HepG2 (cell line): Measurements from ENCODE around the gene NEK8. TPM values are rescaled to one million over a fixed set of nuclear protein-coding genes. Genes with fewer than 3 reads are reported as not detected.
A peak's percentile ranks its signal among the peaks of the same experiment; 100 is the strongest.
"Not testable (repeated sequence)": the region's sequence is repeated elsewhere in the genome, so short reads cannot be mapped to it uniquely, and the experiment has no call there.

Experiments
- ATAC-seq: fragments of 200-7000 bp; cut with Tn5 transposase; 3 replicates; pipeline ENCODE4 v1.9.1; 2020; ENCODE audit warnings: mild to moderate bottlenecking, moderate library complexity
- BruUV-seq: library from RNA; stranded (reverse); fragments of 400-500 nt; replicated peaks from 2 replicates; lab custom pipeline; 2021; lab: Mats Ljungman, UMichigan
- CTCF ChIA-PET: fragments of 300-600 bp; formaldehyde crosslinking; extraction: SDS; loops from one replicate; lab custom pipeline; 2021; ENCODE audit warnings: low total read pairs, inconsistent platforms, low intra/inter-chr PET ratio; lab: Yijun Ruan, JAX
- POLR2A ChIA-PET: fragments of 350-600 bp; sonication (Branson Sonifier 250); formaldehyde crosslinking; loops from one replicate; lab custom pipeline; 2020; ENCODE audit warnings: antibody characterized with exemption, inconsistent platforms; lab: Yijun Ruan, JAX
- DNase-seq: peaks from one replicate; pipeline ENCODE4 v3.0.0-alpha.2; 2015; ENCODE audit warnings: low spot score
- FAIRE-seq: peaks from 3 replicates; lab custom pipeline; 2011; peaks lifted over from hg19 to GRCh38; lab: Jason Lieb, UNC
- H2AFZ ChIP-seq: one replicate; pipeline ENCODE4 v1.6.1; 2011; ENCODE audit warnings: low read length, inconsistent platforms
- H3K27ac ChIP-seq: fragments of 300-600 bp; 3 replicates; pipeline ENCODE4 v1.8.0; 2011; ENCODE audit warnings: mixed run types, mild to moderate bottlenecking, mixed read lengths, low read length, inconsistent platforms; ENCODE audit not compliant: insufficient read depth; ENCODE audit errors: extremely low read length
- H3K27me3 ChIP-seq, 2 experiments: fragments of 200-600 bp in 1 of 2; 2 replicates in 1 of 2; 3 replicates in 1 of 2; pipeline versions ENCODE4 v1.6.0 to v1.8.0; 2011; ENCODE audit warnings: low read length in 2 of 2, mild to moderate bottlenecking in 2 of 2, moderate library complexity in 2 of 2, inconsistent platforms in 1 of 2; ENCODE audit not compliant: insufficient read depth in 2 of 2, control insufficient read depth in 1 of 2
- H3K36me3 ChIP-seq, 2 experiments: fragments of 200-600 bp in 1 of 2; replicated peaks in 1 of 2; 2 replicates in 1 of 2; 3 replicates in 1 of 2; pipeline versions ENCODE4 v1.5.1 to v1.8.0; 2011; ENCODE audit warnings: low read length in 2 of 2, inconsistent platforms in 1 of 2; ENCODE audit not compliant: insufficient read depth in 2 of 2, control insufficient read depth in 1 of 2
- H3K4me1 ChIP-seq: 2 replicates; pipeline ENCODE4 v1.5.1; 2012; ENCODE audit warnings: low read length, inconsistent platforms; ENCODE audit not compliant: insufficient read depth
- H3K4me2 ChIP-seq: 2 replicates; pipeline ENCODE4 v1.6.0; 2011; ENCODE audit warnings: low read depth, low read length, inconsistent platforms
- H3K4me3 ChIP-seq, 3 experiments: fragments of 200-600 bp in 1 of 3; sonication (generic), shearing (Covaris generic) in 1 of 3; replicated peaks in 1 of 3; 2 replicates each; pipeline ENCODE4 v1.5.1; 2011 to 2016; ENCODE audit warnings: low read length in 3 of 3, inconsistent platforms in 2 of 3, low read depth in 2 of 3, mild to moderate bottlenecking in 2 of 3, control low read depth in 1 of 3, mixed read lengths in 1 of 3; ENCODE audit not compliant: insufficient read depth in 1 of 3
- H3K79me2 ChIP-seq: one replicate; pipeline ENCODE4 v1.6.1; 2011; ENCODE audit warnings: low read length, inconsistent platforms; ENCODE audit not compliant: insufficient read depth
- H3K9ac ChIP-seq: 2 replicates; pipeline ENCODE4 v1.6.0; 2011; ENCODE audit warnings: mild to moderate bottlenecking, low read depth, low read length, inconsistent platforms; ENCODE audit not compliant: insufficient read depth
- H3K9me3 ChIP-seq: 2 replicates; pipeline ENCODE4 v1.5.1; 2012; ENCODE audit warnings: mild to moderate bottlenecking, low read length
- H4K20me1 ChIP-seq: 2 replicates; pipeline ENCODE4 v1.6.0; 2011; ENCODE audit warnings: inconsistent platforms, mild to moderate bottlenecking, low read length, moderate library complexity; ENCODE audit not compliant: insufficient read depth
- GATAD1 ChIP-seq: IDR thresholded peaks from 2 replicates; pipeline ENCODE4 v1.6.1; 2016; ENCODE audit warnings: missing genetic modification reagents, missing compliant biosample characterization
- KMT2A ChIP-seq: sonication (generic); formaldehyde crosslinking; IDR thresholded peaks from 2 replicates; pipeline ENCODE4 v1.4.0; 2020; ENCODE audit warnings: missing genetic modification reagents
- MYNN ChIP-seq: sonication (generic); formaldehyde crosslinking; IDR thresholded peaks from 2 replicates; pipeline ENCODE4 v1.4.0; 2020; ENCODE audit warnings: mild to moderate bottlenecking, low read depth, missing genetic modification reagents
- NRL ChIP-seq: sonication (generic); formaldehyde crosslinking; IDR thresholded peaks from 2 replicates; pipeline ENCODE4 v1.5.0; 2020; ENCODE audit warnings: missing genetic modification reagents, mild to moderate bottlenecking, moderate library complexity, borderline replicate concordance
- RBFOX2 ChIP-seq: fragments of 200-400 bp; formaldehyde crosslinking; IDR thresholded peaks from 2 replicates; pipeline ENCODE4 v1.6.1; 2017; ENCODE audit warnings: low read depth, mild to moderate bottlenecking, low read length
- ZBTB7B ChIP-seq: sonication (generic); formaldehyde crosslinking; IDR thresholded peaks from 2 replicates; pipeline ENCODE4 v1.4.0; 2020; ENCODE audit warnings: missing genetic modification reagents
- WGBS: methylation state at CpG from one replicate; pipeline ENCODE4 v1.1.6; 2017; ENCODE audit warnings: low lambda C conversion rate; 5-methylcytosine and 5-hydroxymethylcytosine counted together
- in situ Hi-C: cut with HindIII; loops from 2 replicates; pipeline ENCODE4 v1.10.0; 2017; ENCODE audit warnings: low pct_unique_long_range_greater_than_20kb; ENCODE audit not compliant: extremely low pct_ligation_motif_present
- intact Hi-C: fragments of 100-400 bp; cut with micrococcal nuclease; formaldehyde crosslinking; loops from one replicate; pipeline ENCODE4 v1.10.0; 2022; ENCODE audit not compliant: unreplicated experiment
- polyA plus RNA-seq, 8 experiments: library from polyadenylated mRNA; depleted of rRNA in 3 of 8; stranded (reverse) in 7 of 8; unstranded in 1 of 8; fragments of >200 nt; fragmentation: Illumina TruSeq in 4 of 8; extraction: Trizol in 4 of 8; gene quantifications; 2 replicates each; pipeline versions ENCODE4 v1.2.1 to v1.2.3, GENCODE V29; 2011 to 2016; ENCODE audit warnings: low read depth in 4 of 8, missing spikeins in 1 of 8, mixed read lengths in 1 of 8; ENCODE audit not compliant: insufficient read depth in 1 of 8
- total RNA-seq, 5 experiments: library from RNA; depleted of rRNA; stranded (reverse); fragments of >200 nt; fragmentation: Illumina TruSeq; extraction: Trizol; gene quantifications; 2 replicates each; pipeline ENCODE4 v1.2.3, GENCODE V29; 2016; ENCODE audit warnings: low read depth in 1 of 5

Gene NEK8
- total and polyA plus RNA-seq, 2 of the 13 experiments (the other 11 are each of a cell fraction or from before 2014, with no cell fraction given): 5.8 to 13.5 TPM

DNA sequence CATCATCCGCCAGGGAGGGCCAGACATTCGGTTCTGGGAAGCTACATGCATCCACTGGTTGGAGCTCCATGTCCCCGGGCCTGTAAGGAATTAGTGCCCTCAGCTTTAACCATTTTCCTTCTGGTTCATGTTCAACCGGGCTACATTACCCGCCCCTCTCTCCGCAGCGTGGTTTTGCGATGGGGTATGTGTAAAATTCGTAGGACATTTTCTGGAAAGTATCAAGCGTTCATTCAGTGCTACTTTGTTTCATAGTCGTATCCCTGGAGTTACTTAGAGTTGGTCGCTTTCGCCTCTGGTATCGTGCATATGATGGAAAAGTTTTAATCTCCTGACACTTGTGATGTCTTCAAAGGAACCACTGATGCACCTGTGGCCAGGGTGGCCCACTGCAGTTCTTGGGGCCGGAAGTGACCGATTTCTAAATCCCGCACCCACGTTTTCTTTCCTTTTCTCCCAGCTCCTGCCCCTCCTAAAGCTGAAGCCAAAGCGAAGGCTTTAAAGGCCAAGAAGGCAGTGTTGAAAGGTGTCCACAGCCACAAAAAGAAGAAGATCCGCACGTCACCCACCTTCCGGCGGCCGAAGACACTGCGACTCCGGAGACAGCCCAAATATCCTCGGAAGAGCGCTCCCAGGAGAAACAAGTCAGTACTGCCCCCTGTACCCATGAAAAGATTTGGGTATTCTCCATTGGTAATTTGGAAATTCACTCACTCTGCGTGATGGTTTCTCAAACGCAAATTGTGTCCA, 8.2 kb upstream of the NEK8 start (continued):
- TF ChIP-seq NRL (CRISPR knock-in tag): 0 out of 2 replicates have a peak, but pooled peaks have one; percentile 4
- 0 out of 2 replicates have a peak, but pooled peaks have one; percentile 18 for TF ChIP-seq MYNN
- no peak for TF ChIP-seq ZBTB7B (CRISPR knock-in tag)
- TF ChIP-seq, all 625 proteins: peak for 36

- in situ Hi-C loops, H2AFZ ChIP-seq, FAIRE-seq, BruUV-seq, H3K9me3 ChIP-seq, ATAC-seq, DNase-seq, H3K27me3 ChIP-seq, CTCF ChIA-PET: not testable (repeated sequence)
- Histone ChIP-seq H3K9ac (peak overlapping the region; percentile 98), H4K20me1 (peaks cover 42% of the 10 kb centered on the region), H3K4me1 (peaks cover 60% of the 10 kb centered on the region), H3K4me2 (peak overlapping the region; percentile 96), H3K27ac (peak overlapping the region; percentile 89), H3K4me3 (peak overlapping the region; percentile 81 to 97 (median 96)), H3K36me3 (peaks cover 8 to 38% of the 10 kb centered on the region in 2 experiments; a peak in 4 of 5 replicates), H3K79me2 (peaks cover 40% of the 10 kb centered on the region)
- intact Hi-C loops: loop anchor here (5.0 kb wide), 1 partner anchor 74 kb away; the partner anchor contains the start of gene BLTP2
- TF ChIP-seq RBFOX2: 0 out of 2 replicates have a peak, but pooled peaks have one; percentile 38
- 0 out of 2 replicates have a peak, but pooled peaks have one; percentile 1 for TF ChIP-seq KMT2A (CRISPR knock-in tag)
- TF ChIP-seq GATAD1 (CRISPR knock-in tag): 0 out of 2 replicates have a peak, but pooled peaks have one; percentile 3
- POLR2A ChIA-PET: interaction anchor here (1.8 to 4.2 kb wide), 5 partner anchors 14 to 180 kb away, joined by 7 to 220 read pairs (median 42); partner anchors contain the start of genes PROCA1, SDF2, SUPT6H and TRAF4
- 6% methylated on average over 19 of the region's 19 CpGs for WGBS
Measured at GRCh38 chr17:28720997-28721329, 7.6 kb upstream of the NEK8 start.
